Hepatic stellate cell (primary cell): ENCODE measurements around the gene EARS2.
"Not testable (repeated sequence)": the region's sequence is repeated elsewhere in the genome, so short reads cannot be mapped to it uniquely, and the experiment has no call there.

ENCODE experiments used
- DNase-seq: peaks from one replicate; pipeline ENCODE4 v3.0.0; 2011; ENCODE audit warnings: low spot score

Gene EARS2

GRCh38 chr16:23505671-23506605 is 51.2 kb downstream of the EARS2 start:
- DNase-seq = no peak

- DNase-seq = no peak
These were observed 51.9 kb downstream of the EARS2 start for GRCh38 chr16:23505180-23505665.

GRCh38 chr16:23504453-23505179 is 52.5 kb downstream of the EARS2 start:
- DNase-seq = peak; percentile 78

GRCh38 chr16:23504076-23504452 is 53.1 kb downstream of the EARS2 start:
- DNase-seq = no peak

GRCh38 chr16:23502466-23502865 is 54.7 kb downstream of the EARS2 start:
- DNase-seq = no peak

- DNase-seq = no peak
These were observed 55.9 kb downstream of the EARS2 start for GRCh38 chr16:23501291-23501690.

GRCh38 chr16:23500862-23501225 is 56.3 kb downstream of the EARS2 start:
- DNase-seq = no peak

GRCh38 chr16:23500212-23500861 is 56.8 kb downstream of the EARS2 start:
- no peak for DNase-seq

- no peak for DNase-seq
These were observed 57.3 kb downstream of the EARS2 start for GRCh38 chr16:23499801-23500200.

GRCh38 chr16:23498863-23499262 is 58.3 kb downstream of the EARS2 start:
- no peak for DNase-seq

- no peak for DNase-seq
These were observed 59.6 kb downstream of the EARS2 start for GRCh38 chr16:23497543-23497868.

- DNase-seq = no peak
These were observed 60.2 kb downstream of the EARS2 start for GRCh38 chr16:23496821-23497542.

GRCh38 chr16:23495671-23496070 is 61.5 kb downstream of the EARS2 start:
- DNase-seq = no peak

- no peak for DNase-seq
These were observed 63.0 kb downstream of the EARS2 start for GRCh38 chr16:23494188-23494587.

- DNase-seq = peak; percentile 23
These were observed 65.4 kb downstream of the EARS2 start for GRCh38 chr16:23491490-23492391.

- no peak for DNase-seq
These were observed 70.7 kb downstream of the EARS2 start for GRCh38 chr16:23486480-23486879.

- no peak for DNase-seq
These were observed 71.3 kb downstream of the EARS2 start for GRCh38 chr16:23485841-23486240.

GRCh38 chr16:23485257-23485614 is 71.9 kb downstream of the EARS2 start:
- DNase-seq = no peak

- no peak for DNase-seq
These were observed 72.5 kb downstream of the EARS2 start for GRCh38 chr16:23484510-23485256.

GRCh38 chr16:23483492-23483891 is 73.7 kb downstream of the EARS2 start:
- not testable (repeated sequence) for DNase-seq
